ENCODE measurements around the gene TBXAS1.

TBXAS1 gene

GRCh38 chr7:140039896-140040295 is 210.8 kb downstream of the TBXAS1 start:
- TF ChIP-seq EZH2phosphoT487 (IDR thresholded peaks at IDR 0.05; ENCODE audit: borderline replicate concordance) (no peak), CTCF (conservative IDR thresholded peaks at IDR 0.05; ENCODE audit: low read length) (no peak)
- Histone ChIP-seq H3K4me3 (ENCODE audit: low read length, poor library complexity, severe bottlenecking) (no peak overlapping the region), H3K9me2 (replicated peaks; ENCODE audit: low read depth, low read length) (no peaks in the 10 kb centered on the region), H3K79me2 (ENCODE audit: insufficient read depth, low read length) (no peaks in the 10 kb centered on the region), H3K4me1 (ENCODE audit: insufficient read depth, low read length, poor library complexity, severe bottlenecking) (peaks cover 6% of the 10 kb centered on the region), H3K27me3 (ENCODE audit: insufficient read depth, low read length, poor library complexity, severe bottlenecking) (no peaks in the 10 kb centered on the region), H4K20me1 (ENCODE audit: insufficient read depth, low read length, poor library complexity, severe bottlenecking) (no peaks in the 10 kb centered on the region), H3K36me3 (ENCODE audit: insufficient read depth, low read length) (peaks cover 47% of the 10 kb centered on the region), H3F3A (ENCODE audit: low read depth) (no peaks in the 10 kb centered on the region), H3K9ac (ENCODE audit: low read depth, low read length, poor library complexity, severe bottlenecking) (no peak overlapping the region), H3K4me2 (ENCODE audit: low read depth, low read length, poor library complexity, severe bottlenecking) (no peak overlapping the region), H3K9me3 (ENCODE audit: insufficient read depth, low read depth, low read length) (no peaks in the 10 kb centered on the region), H2AFZ (ENCODE audit: low read length) (no peak overlapping the region)

- H3K9me3 ChIP-seq (ENCODE audit: insufficient read depth, low read depth, low read length): no peaks in the 10 kb centered on the region
- H3K9me2 ChIP-seq (replicated peaks; ENCODE audit: low read depth, low read length): no peaks in the 10 kb centered on the region
- peaks cover 65% of the 10 kb centered on the region for H3K36me3 ChIP-seq (ENCODE audit: insufficient read depth, low read length)
- H3K4me3 ChIP-seq (ENCODE audit: low read length, poor library complexity, severe bottlenecking): no peak overlapping the region
- no peak for TF ChIP-seq EZH2phosphoT487 (IDR thresholded peaks at IDR 0.05; ENCODE audit: borderline replicate concordance)
- TF ChIP-seq CTCF (conservative IDR thresholded peaks at IDR 0.05; ENCODE audit: low read length): no peak
- no peaks in the 10 kb centered on the region for H3K4me1 ChIP-seq (ENCODE audit: insufficient read depth, low read length, poor library complexity, severe bottlenecking)
- H3K27me3 ChIP-seq (ENCODE audit: insufficient read depth, low read length, poor library complexity, severe bottlenecking): no peaks in the 10 kb centered on the region
- no peaks in the 10 kb centered on the region for H4K20me1 ChIP-seq (ENCODE audit: insufficient read depth, low read length, poor library complexity, severe bottlenecking)
- no peak overlapping the region for H3K4me2 ChIP-seq (ENCODE audit: low read depth, low read length, poor library complexity, severe bottlenecking)
- H3F3A ChIP-seq (ENCODE audit: low read depth): no peaks in the 10 kb centered on the region
- H3K79me2 ChIP-seq (ENCODE audit: insufficient read depth, low read length): no peaks in the 10 kb centered on the region
- no peak overlapping the region for H2AFZ ChIP-seq (ENCODE audit: low read length)
- H3K9ac ChIP-seq (ENCODE audit: low read depth, low read length, poor library complexity, severe bottlenecking): no peak overlapping the region
Measured at GRCh38 chr7:140041659-140042385, 212.8 kb downstream of the TBXAS1 start.

GRCh38 chr7:140042386-140042670 is 213.3 kb downstream of the TBXAS1 start:
- H3K79me2 ChIP-seq (ENCODE audit: insufficient read depth, low read length): no peaks in the 10 kb centered on the region
- no peaks in the 10 kb centered on the region for H3F3A ChIP-seq (ENCODE audit: low read depth)
- H4K20me1 ChIP-seq (ENCODE audit: insufficient read depth, low read length, poor library complexity, severe bottlenecking): no peaks in the 10 kb centered on the region
- H3K4me1 ChIP-seq (ENCODE audit: insufficient read depth, low read length, poor library complexity, severe bottlenecking): no peaks in the 10 kb centered on the region
- no peak overlapping the region for H3K9ac ChIP-seq (ENCODE audit: low read depth, low read length, poor library complexity, severe bottlenecking)
- H3K4me3 ChIP-seq (ENCODE audit: low read length, poor library complexity, severe bottlenecking): no peak overlapping the region
- no peak overlapping the region for H2AFZ ChIP-seq (ENCODE audit: low read length)
- H3K9me3 ChIP-seq (ENCODE audit: insufficient read depth, low read depth, low read length): no peaks in the 10 kb centered on the region
- no peaks in the 10 kb centered on the region for H3K9me2 ChIP-seq (replicated peaks; ENCODE audit: low read depth, low read length)
- no peak overlapping the region for H3K4me2 ChIP-seq (ENCODE audit: low read depth, low read length, poor library complexity, severe bottlenecking)
- no peaks in the 10 kb centered on the region for H3K27me3 ChIP-seq (ENCODE audit: insufficient read depth, low read length, poor library complexity, severe bottlenecking)
- TF ChIP-seq EZH2phosphoT487 (IDR thresholded peaks at IDR 0.05; ENCODE audit: borderline replicate concordance) (no peak), CTCF (conservative IDR thresholded peaks at IDR 0.05; ENCODE audit: low read length) (no peak)
- peaks cover 61% of the 10 kb centered on the region for H3K36me3 ChIP-seq (ENCODE audit: insufficient read depth, low read length)

Data from Loucy (cell line).